GM19438 (cell line): ENCODE measurements around the gene MYO1D.
"Not testable (repeated sequence)": the region's sequence is repeated elsewhere in the genome, so short reads cannot be mapped to it uniquely, and the experiment has no call there.

Experiments used
- ATAC-seq: cut with Tn5 transposase; IDR thresholded peaks from one replicate; pipeline ENCODE4 v1.9.1; 2021; ENCODE audit warnings: low read depth; ENCODE audit not compliant: unreplicated experiment

The MYO1D gene

DNA sequence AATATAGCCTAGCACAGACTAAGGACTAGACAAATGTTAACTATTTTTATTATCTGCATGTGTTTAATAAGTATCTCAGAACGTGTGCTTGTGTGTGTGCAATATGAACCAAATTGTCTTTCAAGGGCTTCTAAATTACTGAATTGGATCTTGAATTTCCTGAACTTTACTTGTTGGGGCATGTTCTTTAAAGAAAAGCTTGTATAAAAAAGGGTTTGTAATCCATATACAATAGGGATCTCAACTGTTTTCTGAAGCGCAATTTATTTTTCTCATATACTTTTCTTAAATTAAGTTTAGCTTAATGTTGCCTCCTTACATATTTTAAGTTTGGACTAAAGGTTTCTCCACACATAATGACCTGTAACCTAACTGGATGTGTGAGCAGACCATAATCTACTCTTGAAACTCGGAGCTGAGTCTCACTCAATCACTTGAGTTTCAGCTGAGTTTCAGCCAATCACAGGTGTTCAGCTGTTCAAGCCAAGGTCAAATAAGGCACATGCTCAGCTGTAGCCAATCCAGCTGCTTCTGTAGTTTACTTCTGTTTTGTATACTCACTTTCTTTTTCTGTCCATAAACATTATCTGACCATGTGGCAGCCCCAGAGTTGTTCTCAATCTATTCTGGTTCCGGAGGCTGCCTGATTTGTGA, 317.8 kb downstream of the MYO1D start:
- peak; percentile 86 for ATAC-seq

GRCh38 chr17:32558326-32558955, 318.5 kb downstream of the MYO1D start:
- ATAC-seq = no peak

GRCh38 chr17:32555611-32556310, 321.2 kb downstream of the MYO1D start:
- ATAC-seq = no peak

GRCh38 chr17:32553168-32553567, 323.8 kb downstream of the MYO1D start:
- no peak for ATAC-seq

- no peak for ATAC-seq
Measured at GRCh38 chr17:32552280-32552679, 324.6 kb downstream of the MYO1D start.

DNA sequence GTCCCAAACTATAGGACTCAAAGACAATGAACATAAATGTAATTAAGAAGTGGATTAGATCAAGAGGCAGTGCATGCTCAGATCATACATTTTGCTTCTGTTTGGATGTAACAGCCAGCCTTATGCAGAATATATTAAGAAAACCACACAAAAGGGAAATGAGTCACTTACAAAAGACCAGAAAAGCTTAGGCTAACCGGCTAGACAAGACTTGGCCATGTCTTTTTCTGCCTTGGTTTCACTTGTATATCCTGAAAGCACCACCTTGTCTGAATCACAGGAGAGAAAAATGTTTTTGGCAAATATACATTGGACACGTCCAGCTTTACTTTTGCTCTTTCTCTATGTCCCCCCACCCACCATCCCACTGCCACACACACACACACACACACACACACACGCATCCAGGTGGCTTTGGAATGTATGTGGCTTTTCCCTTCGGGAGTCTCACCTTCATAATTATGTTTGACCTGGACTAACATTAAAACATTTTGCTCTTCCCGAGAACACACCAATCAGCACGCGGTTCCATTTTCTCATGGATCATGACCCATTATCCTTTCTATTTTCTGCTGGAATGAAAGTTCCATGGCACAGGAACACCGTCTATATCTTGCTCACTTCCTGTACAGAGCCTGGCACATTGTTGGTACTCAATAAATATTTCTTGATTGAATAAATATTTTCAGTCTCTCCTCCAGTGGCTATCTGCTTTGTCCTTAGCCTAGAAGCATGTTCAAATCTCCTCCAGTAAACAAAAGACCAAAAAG, 325.6 kb downstream of the MYO1D start:
- ATAC-seq = peak; percentile 54

DNA sequence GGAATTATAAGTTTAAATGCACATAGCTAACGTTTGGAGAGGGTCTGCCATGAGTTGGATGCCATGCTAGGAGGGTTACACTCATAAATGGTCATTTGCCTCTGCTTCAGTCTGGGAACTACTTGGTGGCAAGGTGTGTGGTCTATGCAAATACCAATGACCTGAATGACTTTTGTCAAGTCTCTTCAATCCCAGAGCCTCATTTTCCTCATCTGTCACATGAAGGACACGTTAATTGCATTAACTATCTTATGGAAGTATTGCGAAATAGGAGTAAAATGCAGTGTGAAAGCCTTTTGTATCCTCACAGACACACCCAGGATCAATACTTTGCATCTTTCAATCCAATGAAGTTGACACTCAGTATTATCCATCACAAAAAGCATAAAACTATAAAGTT, 327.4 kb downstream of the MYO1D start:
- no peak for ATAC-seq

GRCh38 chr17:32546031-32546444, 330.9 kb downstream of the MYO1D start:
- no peak for ATAC-seq

GRCh38 chr17:32542186-32542585, 334.7 kb downstream of the MYO1D start:
- no peak for ATAC-seq

GRCh38 chr17:32541640-32542039, 335.3 kb downstream of the MYO1D start:
- no peak for ATAC-seq

DNA sequence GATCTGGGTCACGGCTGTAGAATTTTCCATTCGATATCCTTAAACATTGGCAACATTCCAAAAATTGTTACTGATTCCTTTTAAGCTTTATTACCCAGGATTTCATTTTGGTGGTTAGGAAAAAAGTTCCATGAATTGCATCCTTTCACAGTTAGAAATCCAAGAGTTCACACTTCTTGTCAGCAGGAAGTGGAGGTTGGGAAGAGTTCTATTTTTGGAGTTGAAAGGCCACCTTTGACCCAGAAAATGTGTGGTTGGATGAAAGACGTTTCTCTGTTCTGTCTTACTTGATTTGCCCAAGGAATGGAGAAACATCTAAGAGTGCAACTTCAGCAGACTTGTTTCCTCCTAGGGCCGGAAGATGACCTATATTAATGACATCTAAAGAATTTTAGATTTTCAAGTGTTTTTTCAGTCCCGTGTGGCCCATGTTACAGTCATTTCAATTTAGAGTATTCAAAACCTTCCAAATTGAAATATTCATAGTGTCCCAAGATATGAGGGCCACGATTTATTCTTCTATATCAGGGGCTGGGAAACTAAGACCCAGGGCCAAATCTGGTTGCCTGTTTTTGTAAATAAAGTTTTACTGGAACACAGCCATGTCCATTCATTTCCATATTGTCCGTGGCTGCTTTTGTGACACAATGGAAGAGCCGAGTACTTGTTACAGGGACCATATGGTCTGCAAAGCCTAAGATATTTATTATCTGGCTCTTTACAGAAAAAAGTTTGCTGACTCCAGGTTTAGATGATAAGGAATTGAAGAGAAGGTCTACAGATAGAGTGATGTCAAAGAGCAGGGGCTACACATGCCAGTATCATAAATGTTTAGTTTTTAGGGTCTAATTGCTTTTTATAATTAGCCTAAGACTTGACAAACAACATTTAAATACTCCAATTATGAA, 339.9 kb downstream of the MYO1D start:
- no peak for ATAC-seq

- ATAC-seq = no peak
Measured at GRCh38 chr17:32533296-32533695, 343.6 kb downstream of the MYO1D start.

DNA sequence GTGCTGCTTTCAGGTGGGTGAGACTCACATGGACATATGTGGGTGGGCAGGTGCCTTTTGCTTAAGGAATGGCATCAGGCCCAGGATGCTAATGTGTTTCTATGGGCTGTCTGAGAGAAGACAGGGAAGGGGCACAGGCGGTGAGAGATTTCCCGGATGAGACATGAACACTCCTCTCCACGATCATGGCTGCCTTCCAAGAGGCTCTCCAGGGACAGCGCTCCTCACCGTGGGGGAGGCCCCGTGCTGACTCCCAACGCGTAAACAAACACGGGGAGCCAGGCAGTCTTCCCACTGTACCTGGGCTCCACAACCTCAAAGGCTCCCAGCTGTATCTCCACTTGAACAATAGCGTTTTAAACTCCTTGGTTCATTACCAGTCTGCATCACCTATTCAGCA, 347.3 kb downstream of the MYO1D start:
- no peak for ATAC-seq

- ATAC-seq = no peak
Measured at GRCh38 chr17:32528825-32529224, 348.1 kb downstream of the MYO1D start.

GRCh38 chr17:32527146-32527545, 349.8 kb downstream of the MYO1D start:
- no peak for ATAC-seq

- ATAC-seq = no peak
Measured at GRCh38 chr17:32525122-32525521, 351.8 kb downstream of the MYO1D start.

DNA sequence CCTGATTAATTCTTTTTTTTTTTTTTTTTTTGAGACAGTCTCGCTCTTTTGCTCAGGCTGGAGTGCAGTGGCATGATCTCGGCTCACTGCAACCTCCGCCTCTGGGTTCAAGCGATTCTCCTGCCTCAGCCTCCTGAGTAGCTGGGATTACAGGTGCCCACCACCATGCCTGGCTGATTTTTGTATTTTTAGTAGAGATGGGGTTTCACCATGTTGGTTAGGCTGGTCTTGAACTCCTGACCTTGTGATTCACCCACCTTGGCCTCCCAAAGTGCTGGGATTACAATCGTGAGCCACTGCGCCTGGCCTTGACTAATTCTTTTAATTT, 352.4 kb downstream of the MYO1D start:
- not testable (repeated sequence) for ATAC-seq

DNA sequence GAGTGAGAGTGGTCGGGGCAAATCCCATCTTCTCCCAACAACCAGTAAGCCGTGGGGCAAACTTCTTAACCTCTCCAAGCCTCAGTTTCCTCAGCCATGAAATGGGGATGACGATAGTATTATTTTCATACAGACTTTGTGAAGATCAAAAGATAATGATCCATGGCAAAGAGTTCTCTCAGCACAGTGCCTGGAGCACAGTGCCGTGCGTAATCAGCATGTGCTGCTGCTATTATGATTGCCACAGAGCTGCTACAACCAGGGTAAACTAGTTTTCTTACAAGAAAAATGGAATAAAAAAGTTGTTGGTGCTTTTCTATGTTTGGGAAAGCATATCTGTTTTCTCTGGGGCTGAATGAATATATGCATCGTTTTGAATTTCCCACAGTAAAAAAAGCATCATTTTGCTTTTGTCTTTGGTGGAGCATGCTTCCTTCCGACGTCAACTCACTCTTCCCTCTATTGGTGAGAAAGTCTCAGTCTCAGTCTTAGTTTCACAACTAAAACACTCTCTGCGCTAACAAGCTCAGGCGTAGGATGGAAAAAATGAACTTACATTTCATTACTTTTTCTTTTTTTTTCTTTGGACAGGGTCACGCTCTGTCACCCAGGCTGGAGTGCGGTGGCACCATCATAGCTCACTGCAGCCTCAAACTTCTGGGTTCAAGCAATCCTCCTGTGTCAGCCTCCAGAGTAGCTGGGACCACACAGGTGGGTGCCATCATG, 352.9 kb downstream of the MYO1D start:
- no peak for ATAC-seq

DNA sequence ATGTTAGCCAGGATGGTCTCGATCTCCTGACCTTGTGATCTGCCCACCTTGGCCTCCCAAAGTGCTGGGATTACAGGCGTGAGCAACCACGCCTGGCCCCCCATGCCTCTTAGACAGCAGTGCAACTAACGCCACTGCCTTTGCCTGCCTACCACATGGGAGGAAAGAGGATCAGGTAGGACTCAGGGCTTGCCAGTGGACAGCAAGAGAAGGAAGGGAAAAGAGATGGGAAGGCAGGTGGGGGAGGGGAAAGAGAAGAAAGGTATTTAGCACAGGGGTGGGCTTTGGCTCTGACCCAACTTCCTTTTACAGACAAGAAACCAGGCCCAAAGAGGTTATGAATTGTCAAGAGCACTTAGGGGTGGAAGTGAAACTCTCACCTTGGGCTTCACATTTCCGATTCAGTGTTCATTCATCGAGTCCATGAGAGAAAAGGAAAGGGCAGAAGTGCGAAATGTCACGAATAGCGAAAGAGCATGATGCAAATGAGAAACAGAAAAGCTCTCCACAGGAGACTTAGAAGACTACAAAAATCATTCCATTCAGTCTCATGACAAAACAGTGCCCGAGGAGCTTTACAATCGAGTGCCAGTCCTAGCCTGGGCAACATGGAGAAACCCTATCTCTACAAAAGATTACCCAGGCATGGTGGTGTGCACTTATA, 353.8 kb downstream of the MYO1D start:
- ATAC-seq = peak; percentile 42
